ENCODE results near the gene TSN.
"Not testable (repeated sequence)": the region's sequence is repeated elsewhere in the genome, so short reads cannot be mapped to it uniquely, and the experiment has no call there.

The TSN gene

DNA sequence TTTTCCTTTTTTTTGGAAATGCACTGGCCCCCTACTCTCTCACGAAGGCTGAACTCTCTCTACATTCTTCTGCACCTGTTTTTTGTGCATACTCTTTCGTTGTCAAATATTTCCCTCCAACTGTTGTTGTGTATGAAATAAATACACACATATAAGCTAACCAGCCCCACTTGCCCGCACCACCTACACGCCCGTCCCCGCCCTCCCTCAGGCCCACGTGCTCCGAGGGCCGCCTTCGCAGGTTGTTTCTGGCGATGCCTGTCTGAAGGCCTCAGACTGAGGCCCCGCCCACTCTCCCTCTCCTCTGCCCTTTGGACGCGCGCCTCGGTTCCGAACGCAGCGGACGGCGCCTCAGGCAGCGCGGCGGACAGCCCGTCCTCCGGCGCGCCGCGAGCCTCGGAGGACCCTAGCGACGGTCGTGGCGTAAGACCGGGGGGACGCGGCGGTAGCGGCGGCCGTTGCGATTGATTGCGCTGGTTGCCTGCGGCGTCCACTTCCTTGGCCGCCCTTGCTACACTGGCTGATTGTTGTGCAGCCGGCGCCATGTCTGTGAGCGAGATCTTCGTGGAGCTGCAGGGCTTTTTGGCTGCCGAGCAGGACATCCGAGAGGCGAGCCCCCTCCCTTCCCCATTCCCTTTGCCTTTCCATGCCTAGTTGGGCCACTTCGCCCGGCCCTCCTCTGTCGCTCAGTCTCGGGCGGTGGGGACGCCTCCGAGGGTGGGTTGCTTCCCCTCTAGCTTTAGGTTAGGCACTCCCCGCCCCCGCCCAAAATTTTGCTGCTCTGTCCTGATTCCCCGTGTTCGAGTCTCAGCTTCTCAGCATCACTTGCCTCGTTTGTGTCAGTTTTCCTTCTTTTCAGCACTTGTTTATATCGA lies at the start of gene TSN:
TSN (plus strand) TSS at position 415 of the 875 bp plus-strand sequence; CDS start at position 544, 129 bp downstream.
- peak within 1 kb of the TSS; percentile 95 for H3K27ac Mint-ChIP-seq
- peak within 1 kb of the TSS; percentile 99 for H3K4me3 Mint-ChIP-seq
- no peaks in the 10 kb centered on the region for H3K27me3 Mint-ChIP-seq
- H3K36me3 Mint-ChIP-seq: no peaks in the 10 kb centered on the region
- H3K9me3 Mint-ChIP-seq (ENCODE audit: low read depth): no peaks in the 10 kb centered on the region
- H3K4me1 Mint-ChIP-seq (ENCODE audit: low read depth): peaks cover 30% of the 10 kb centered on the region

DNA sequence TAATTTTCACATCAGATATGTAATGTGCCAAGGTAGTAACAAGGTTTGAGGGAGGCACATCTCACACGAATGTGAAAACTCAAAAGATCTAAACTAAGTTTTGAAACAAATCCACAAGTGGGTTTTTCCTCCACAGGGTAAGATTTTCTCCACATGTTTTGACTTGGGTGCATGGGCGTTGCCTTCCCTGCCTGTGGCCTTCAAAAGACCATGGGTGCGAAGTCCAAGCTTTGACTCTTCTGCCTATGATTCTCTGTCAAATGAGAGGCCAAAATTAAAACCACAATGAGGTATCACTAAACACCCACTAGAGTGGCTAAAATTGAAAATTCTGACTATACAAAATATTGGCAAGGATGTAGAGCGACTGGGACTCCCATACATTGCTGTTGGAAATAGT lies 49.5 kb upstream of the TSN start:
- no peak overlapping the region for H3K27ac Mint-ChIP-seq
- no peaks in the 10 kb centered on the region for H3K36me3 Mint-ChIP-seq
- H3K4me1 Mint-ChIP-seq (ENCODE audit: low read depth): peaks cover 8% of the 10 kb centered on the region
- no peaks in the 10 kb centered on the region for H3K27me3 Mint-ChIP-seq
- H3K4me3 Mint-ChIP-seq: no peak overlapping the region
- no peaks in the 10 kb centered on the region for H3K9me3 Mint-ChIP-seq (ENCODE audit: low read depth)

DNA sequence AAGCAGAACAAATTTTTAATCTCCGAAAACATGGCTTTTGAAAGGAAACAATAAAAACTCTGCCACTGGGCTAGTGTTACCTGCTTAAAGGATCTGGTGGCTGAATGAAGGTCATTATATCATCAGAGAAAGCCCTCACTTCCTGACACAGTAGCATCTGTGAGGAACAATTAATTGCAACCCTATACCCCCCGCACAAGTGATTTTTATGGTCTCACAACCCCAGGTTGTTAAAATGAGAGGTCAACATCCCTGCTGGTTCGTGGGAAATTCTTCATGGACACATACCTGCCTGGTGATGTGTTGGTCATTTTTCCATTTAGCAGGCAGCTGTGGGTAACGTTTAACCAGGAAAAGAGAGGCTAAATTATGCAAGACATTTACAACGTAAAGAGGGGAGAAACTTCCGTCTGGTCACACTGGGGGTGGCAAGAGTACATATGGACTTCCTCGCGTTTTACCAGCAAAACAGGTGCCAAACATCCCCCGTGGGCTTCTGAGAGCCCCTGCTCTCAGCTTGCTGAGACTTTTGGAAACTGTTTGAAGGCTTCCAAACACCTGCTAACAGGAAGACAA lies 48.0 kb upstream of the TSN start:
- Mint-ChIP-seq H3K4me1 (ENCODE audit: low read depth) (peaks cover 2% of the 10 kb centered on the region), H3K36me3 (no peaks in the 10 kb centered on the region), H3K27ac (no peak overlapping the region), H3K27me3 (no peaks in the 10 kb centered on the region), H3K9me3 (ENCODE audit: low read depth) (no peaks in the 10 kb centered on the region), H3K4me3 (no peak overlapping the region)

DNA sequence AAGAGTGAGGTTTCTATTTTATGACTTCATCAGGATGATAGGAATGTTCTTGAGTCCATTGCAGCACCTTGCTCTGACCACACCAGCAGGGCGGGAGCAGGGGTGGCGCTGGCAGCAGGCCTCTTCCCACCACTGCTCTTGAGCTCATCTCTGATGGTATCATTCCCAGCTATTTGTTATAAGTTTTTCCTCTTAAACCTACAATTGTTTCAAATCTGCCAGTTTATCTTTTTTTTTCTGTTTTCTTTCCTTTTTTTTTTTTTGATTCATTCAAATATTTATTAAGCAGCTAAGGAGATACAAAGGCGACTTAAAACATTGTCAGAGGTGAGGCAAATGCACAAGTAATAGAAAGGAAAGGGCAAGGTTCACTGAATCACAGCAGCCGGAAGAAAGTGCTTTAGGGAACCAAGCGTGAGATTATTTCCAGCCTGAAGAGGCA lies 47.5 kb upstream of the TSN start:
- Mint-ChIP-seq H3K27ac (no peak overlapping the region), H3K27me3 (no peaks in the 10 kb centered on the region), H3K4me3 (no peak overlapping the region), H3K9me3 (ENCODE audit: low read depth) (no peaks in the 10 kb centered on the region), H3K4me1 (ENCODE audit: low read depth) (no peaks in the 10 kb centered on the region), H3K36me3 (no peaks in the 10 kb centered on the region)

DNA sequence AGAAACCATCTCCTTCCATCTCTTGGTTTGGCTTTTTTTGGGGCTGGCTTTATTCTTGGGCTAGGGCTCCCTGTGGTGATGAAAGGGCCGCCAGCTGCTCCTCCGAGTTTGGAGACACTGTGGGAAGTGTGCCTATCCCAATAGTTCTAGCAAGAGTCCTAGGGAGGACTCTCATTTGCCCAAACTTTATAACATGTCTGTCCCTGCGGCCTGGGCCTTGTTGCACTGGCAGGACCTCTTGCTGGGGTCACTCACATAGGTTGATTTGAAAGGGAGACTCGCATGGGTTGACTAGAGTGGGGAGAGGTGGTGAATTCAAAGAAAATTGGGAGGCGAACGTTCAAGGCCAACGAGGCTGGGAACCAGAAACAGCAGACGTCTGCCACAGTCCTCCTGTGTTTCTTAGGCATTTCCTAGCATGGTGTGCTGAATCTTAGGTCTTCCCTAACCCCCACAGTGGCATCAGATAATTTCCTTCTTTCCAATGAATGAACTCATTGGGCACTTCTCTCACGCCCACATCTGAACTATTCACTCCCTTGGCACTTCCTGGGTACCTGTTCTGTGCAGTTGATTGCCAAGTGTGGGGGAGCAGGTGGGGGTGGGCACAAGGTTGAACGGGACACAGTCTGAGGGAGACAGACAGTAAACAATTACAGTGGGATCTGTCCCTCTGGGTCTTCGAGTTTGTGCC lies 45.5 kb upstream of the TSN start:
- H3K36me3 Mint-ChIP-seq: no peaks in the 10 kb centered on the region
- no peaks in the 10 kb centered on the region for H3K9me3 Mint-ChIP-seq (ENCODE audit: low read depth)
- H3K4me1 Mint-ChIP-seq (ENCODE audit: low read depth): no peaks in the 10 kb centered on the region
- H3K4me3 Mint-ChIP-seq: no peak overlapping the region
- no peaks in the 10 kb centered on the region for H3K27me3 Mint-ChIP-seq
- no peak overlapping the region for H3K27ac Mint-ChIP-seq

DNA sequence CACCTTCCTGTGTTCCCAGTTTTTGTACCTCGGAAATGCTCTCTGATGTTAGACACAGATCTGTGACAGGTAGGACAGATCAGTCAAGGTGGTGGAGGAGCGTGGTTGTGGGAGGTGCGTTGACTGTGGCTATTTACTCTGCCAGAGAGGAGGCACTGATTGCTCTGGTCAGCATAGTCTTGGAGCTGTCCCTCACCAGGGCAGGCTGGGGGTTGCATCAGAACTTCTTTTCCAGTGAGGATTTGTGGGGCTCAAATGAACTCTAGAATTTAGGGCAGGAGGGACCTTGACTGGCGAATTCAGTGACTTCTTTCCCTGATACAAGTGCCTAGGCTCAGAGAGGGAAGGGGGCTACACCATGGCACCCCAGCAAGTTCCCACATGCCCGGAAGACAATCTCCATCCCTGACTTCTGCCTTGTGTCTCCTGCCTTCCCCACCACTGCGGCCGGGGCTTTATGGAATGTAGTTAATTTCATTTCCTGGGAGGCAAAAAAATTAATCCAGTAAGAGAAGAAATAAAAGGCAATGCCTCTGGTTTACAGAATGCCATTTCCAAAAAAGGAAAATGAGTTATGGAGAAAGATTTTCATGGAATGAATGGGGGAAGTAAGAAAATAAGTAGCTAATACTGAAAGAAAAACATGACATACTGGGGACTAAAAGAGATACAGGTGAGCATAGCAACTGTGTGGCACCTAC lies 44.8 kb upstream of the TSN start:
- H3K27ac Mint-ChIP-seq: no peak overlapping the region
- no peaks in the 10 kb centered on the region for H3K4me1 Mint-ChIP-seq (ENCODE audit: low read depth)
- no peaks in the 10 kb centered on the region for H3K9me3 Mint-ChIP-seq (ENCODE audit: low read depth)
- no peaks in the 10 kb centered on the region for H3K27me3 Mint-ChIP-seq
- H3K4me3 Mint-ChIP-seq: no peak overlapping the region
- no peaks in the 10 kb centered on the region for H3K36me3 Mint-ChIP-seq

DNA sequence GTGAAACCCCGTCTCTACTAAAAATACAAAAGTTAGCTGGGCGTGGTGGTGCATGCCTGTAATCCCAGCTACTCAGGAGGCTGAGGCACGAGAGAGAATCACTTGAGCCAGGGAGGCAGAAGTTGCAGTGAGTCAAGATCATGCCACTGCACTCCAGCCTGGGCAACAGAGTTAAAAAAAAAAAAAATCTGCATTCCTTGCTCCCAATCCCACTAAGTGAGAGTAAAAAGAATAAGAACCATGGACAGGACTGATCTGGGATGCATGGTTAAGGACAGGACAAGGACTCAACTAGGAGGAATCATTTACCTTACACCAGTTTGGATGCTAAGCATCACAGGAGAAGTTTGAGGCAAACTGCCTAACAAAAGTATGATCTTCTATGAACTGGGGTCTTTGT lies 44.0 kb upstream of the TSN start:
- H3K27ac Mint-ChIP-seq; H3K9me3 Mint-ChIP-seq (ENCODE audit: low read depth); H3K36me3 Mint-ChIP-seq; H3K4me3 Mint-ChIP-seq; H3K4me1 Mint-ChIP-seq (ENCODE audit: low read depth); H3K27me3 Mint-ChIP-seq: not testable (repeated sequence)

DNA sequence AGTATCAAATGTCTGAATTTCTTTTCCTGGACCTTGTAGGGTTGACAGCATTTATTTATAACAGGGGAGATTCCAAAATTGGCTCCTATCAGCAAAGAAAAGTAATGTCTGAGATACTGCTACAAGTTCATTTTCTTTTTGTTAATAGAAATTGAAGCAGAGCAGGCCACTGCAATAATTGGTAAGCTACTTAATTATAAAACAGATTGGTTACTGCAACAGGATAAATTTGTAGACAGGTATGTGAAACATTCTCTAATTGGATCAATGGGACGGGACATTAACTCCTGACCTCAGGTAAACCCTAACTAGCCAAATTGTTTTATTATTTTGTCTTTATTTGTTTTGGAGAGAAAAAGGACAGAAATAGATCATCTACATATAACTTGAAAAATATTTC lies 39.3 kb upstream of the TSN start:
- H3K27ac Mint-ChIP-seq: no peak overlapping the region
- H3K36me3 Mint-ChIP-seq: no peaks in the 10 kb centered on the region
- no peak overlapping the region for H3K4me3 Mint-ChIP-seq
- H3K9me3 Mint-ChIP-seq (ENCODE audit: low read depth): no peaks in the 10 kb centered on the region
- no peaks in the 10 kb centered on the region for H3K27me3 Mint-ChIP-seq
- peaks cover 3% of the 10 kb centered on the region for H3K4me1 Mint-ChIP-seq (ENCODE audit: low read depth)

DNA sequence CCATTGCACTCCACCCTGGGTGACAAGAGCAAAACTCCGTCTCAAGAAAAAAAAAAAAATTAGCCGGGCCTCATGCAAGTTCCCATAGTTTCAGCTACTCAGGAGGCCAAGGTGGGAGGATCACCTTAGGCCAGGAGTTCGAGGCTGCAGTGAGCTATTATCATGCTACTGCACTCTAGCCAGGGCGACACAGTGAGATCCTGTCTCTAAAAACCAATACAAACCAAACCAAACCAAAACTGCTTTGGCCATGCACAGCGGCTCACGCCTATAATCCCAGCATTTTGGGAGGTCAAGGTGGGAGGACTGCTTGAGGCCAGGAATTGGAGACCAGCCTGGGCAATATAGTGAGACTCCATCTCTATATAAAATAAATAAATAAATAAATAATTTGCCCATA lies 37.9 kb upstream of the TSN start:
- no peaks in the 10 kb centered on the region for H3K27me3 Mint-ChIP-seq
- H3K4me1 Mint-ChIP-seq (ENCODE audit: low read depth): peaks cover 3% of the 10 kb centered on the region
- H3K9me3 Mint-ChIP-seq (ENCODE audit: low read depth): no peaks in the 10 kb centered on the region
- H3K27ac Mint-ChIP-seq: no peak overlapping the region
- no peak overlapping the region for H3K4me3 Mint-ChIP-seq
- no peaks in the 10 kb centered on the region for H3K36me3 Mint-ChIP-seq

DNA sequence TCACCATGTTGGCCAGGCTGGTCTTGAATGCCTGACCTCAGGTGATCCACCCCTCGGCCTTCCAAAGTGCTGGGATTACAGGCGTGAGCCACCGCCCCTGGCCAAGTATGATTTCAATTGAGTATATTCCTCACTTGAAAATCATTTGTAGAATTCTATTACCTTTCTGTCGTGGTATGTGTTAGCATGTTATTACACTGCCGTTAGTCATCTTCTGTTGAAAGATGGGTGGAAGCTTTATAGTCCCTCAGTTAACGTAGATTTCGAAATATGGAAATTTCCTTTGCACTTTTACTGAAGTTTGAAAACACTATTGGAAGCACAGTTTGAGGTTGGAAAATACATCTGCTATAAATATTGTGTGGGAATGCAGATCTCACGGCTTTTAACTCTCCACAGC lies 33.5 kb upstream of the TSN start:
- Mint-ChIP-seq H3K4me3 (no peak overlapping the region), H3K27ac (peak overlapping the region; percentile 3), H3K27me3 (no peaks in the 10 kb centered on the region)

DNA sequence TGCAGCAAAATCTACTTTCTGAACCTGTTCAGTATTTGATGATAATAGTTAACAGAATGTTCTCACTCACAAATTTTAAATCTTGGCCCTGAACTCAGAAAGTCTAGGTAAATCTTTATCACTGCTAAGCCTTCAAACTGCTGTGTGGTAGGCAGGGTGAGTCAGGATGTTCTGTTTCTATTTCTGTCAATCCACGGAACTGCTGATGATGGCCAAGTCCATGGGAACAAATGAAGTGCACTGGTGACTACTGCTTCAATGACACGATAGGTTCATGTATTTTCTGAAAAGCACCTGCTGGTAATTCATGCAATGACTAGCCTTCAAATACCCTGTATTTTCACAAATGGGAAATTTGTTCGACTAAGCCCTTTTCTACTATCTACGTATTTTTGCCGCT lies 33.0 kb upstream of the TSN start:
- peaks cover 4% of the 10 kb centered on the region for H3K36me3 Mint-ChIP-seq
- H3K4me3 Mint-ChIP-seq: no peak overlapping the region

More for the DNA sequence above, 33.5 kb upstream of the TSN start:
- Mint-ChIP-seq H3K4me1 (ENCODE audit: low read depth) (peaks cover 5% of the 10 kb centered on the region), H3K36me3 (peaks cover under 1% of the 10 kb centered on the region), H3K9me3 (ENCODE audit: low read depth) (no peaks in the 10 kb centered on the region)

DNA sequence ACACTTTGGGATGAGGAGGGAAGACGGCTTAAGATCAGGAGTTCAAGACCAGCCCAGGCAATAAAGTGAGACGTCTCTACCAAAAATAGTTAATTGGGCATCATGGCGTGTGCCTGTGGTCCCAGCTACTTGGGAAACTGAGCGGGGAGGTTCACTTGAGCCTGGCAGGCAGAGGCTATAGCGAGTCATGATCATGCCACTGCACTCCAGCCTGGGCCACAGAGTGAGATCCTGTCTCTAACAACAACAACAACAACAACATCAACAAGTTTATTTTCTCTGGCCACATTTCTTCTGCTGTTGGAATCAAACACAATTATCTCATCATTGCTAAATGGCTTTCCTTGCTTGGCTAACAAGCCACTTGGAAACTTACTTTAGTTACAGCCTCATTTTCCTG lies 32.1 kb upstream of the TSN start:
- Mint-ChIP-seq H3K27me3 (no peaks in the 10 kb centered on the region), H3K4me3 (no peak overlapping the region), H3K36me3 (peaks cover 4% of the 10 kb centered on the region), H3K4me1 (ENCODE audit: low read depth) (peaks cover 7% of the 10 kb centered on the region), H3K9me3 (ENCODE audit: low read depth) (no peaks in the 10 kb centered on the region), H3K27ac (peak overlapping the region; percentile 3)

More for the DNA sequence above, 33.0 kb upstream of the TSN start:
- peak overlapping the region; percentile 3 for H3K27ac Mint-ChIP-seq
- H3K4me1 Mint-ChIP-seq (ENCODE audit: low read depth): peaks cover 5% of the 10 kb centered on the region
- no peaks in the 10 kb centered on the region for H3K27me3 Mint-ChIP-seq
- no peaks in the 10 kb centered on the region for H3K9me3 Mint-ChIP-seq (ENCODE audit: low read depth)

DNA sequence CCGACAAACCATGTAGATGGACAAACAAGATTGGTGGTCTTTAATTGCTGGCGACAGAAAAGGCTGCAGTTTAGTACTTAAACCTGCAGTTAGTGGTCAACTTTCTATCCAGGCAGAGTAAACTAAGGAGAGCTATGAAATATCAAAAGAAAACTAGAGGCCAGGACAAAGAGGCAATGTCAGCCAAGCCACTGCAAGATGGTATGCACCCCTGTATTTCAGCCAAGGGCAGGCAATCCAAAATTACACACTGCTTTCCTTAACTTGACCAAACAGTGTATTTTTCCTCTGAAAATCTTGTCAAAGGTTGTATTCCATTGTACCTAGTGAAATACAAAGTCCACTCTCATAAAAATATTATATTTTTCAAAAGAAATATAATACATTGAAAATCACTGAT lies 28.1 kb upstream of the TSN start:
- H3K27me3 Mint-ChIP-seq: no peaks in the 10 kb centered on the region
- H3K4me1 Mint-ChIP-seq (ENCODE audit: low read depth): peaks cover 30% of the 10 kb centered on the region
- no peaks in the 10 kb centered on the region for H3K9me3 Mint-ChIP-seq (ENCODE audit: low read depth)
- no peak overlapping the region for H3K4me3 Mint-ChIP-seq
- peaks cover 11% of the 10 kb centered on the region for H3K36me3 Mint-ChIP-seq
- H3K27ac Mint-ChIP-seq: peak overlapping the region; percentile 50

DNA sequence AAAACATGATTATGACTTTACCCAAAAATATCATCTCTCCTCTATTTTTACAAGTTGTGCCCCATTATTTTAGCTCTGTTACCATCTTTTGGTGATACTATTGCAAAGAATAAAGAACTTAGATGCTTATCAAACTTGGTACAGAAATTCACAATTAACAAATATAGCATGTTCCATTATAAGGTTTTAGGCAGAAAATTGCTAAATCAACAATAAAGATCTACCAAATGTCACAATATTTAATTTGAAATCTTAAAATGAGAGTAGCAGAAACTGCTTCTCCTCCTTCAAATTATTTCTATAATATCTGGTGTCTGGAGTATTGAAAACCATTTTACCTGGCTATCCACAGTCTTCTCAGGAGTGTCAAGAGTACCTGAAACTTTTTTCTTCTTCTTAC lies 27.5 kb upstream of the TSN start:
- no peaks in the 10 kb centered on the region for H3K9me3 Mint-ChIP-seq (ENCODE audit: low read depth)
- peaks cover 32% of the 10 kb centered on the region for H3K4me1 Mint-ChIP-seq (ENCODE audit: low read depth)
- no peaks in the 10 kb centered on the region for H3K27me3 Mint-ChIP-seq
- peak overlapping the region; percentile 72 for H3K27ac Mint-ChIP-seq
- no peak overlapping the region for H3K4me3 Mint-ChIP-seq
- H3K36me3 Mint-ChIP-seq: peaks cover 11% of the 10 kb centered on the region

DNA sequence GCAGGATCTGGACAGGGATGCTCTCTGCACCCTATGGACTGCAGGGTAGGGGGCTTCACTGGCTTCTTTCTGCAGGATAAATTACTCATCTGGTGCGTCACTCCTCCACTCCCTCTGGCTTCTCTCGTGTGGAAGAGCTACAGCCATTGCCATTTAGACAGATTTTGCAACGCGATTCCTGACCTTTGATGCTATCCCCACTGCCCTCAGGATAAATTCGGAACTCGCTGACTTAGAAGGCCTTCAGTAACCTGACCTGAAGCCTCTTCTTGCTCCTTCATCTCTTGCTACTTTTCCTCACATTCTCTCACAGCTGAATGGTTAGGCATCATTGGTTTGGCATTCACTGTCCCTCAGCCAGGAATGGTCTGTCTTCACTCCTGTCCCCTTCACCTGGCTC lies 24.1 kb upstream of the TSN start:
- Mint-ChIP-seq H3K36me3 (peaks cover 15% of the 10 kb centered on the region), H3K27me3 (no peaks in the 10 kb centered on the region), H3K27ac (peak overlapping the region; percentile 10), H3K4me1 (ENCODE audit: low read depth) (peaks cover 45% of the 10 kb centered on the region), H3K9me3 (ENCODE audit: low read depth) (no peaks in the 10 kb centered on the region), H3K4me3 (no peak overlapping the region)
